Trophoblast cell (in vitro differentiated cells and primary cell): ENCODE results near the gene GRB2.
"Not testable (repeated sequence)": the region's sequence is repeated elsewhere in the genome, so short reads cannot be mapped to it uniquely, and the experiment has no call there.

Experiments used
- DNase-seq, 2 donors: peaks; one replicate each; pipeline ENCODE4 v3.0.0-alpha.2; 2016
- H2AFZ ChIP-seq: 2 replicates; pipeline ENCODE4 v1.6.1; 2013; ENCODE audit warnings: low read length, moderate library complexity, mild to moderate bottlenecking; ENCODE audit not compliant: insufficient read depth, poor library complexity
- H2AK5ac ChIP-seq: 2 replicates; pipeline ENCODE4 v1.6.1; 2013; ENCODE audit warnings: mild to moderate bottlenecking, low read length
- H2BK120ac ChIP-seq: 2 replicates; pipeline ENCODE4 v1.6.1; 2013; ENCODE audit warnings: low read length, mild to moderate bottlenecking, moderate library complexity; ENCODE audit not compliant: insufficient read depth, poor library complexity
- H2BK12ac ChIP-seq: 2 replicates; pipeline ENCODE4 v1.6.1; 2013; ENCODE audit warnings: mild to moderate bottlenecking, low read length, moderate library complexity
- H2BK5ac ChIP-seq: 2 replicates; pipeline ENCODE4 v1.6.1; 2013; ENCODE audit warnings: low read length, low read depth, moderate library complexity, mild to moderate bottlenecking; ENCODE audit not compliant: poor library complexity
- H3K14ac ChIP-seq: 2 replicates; pipeline ENCODE4 v1.6.1; 2013; ENCODE audit warnings: mild to moderate bottlenecking, low read length
- H3K18ac ChIP-seq: 2 replicates; pipeline ENCODE4 v1.6.1; 2013; ENCODE audit warnings: mild to moderate bottlenecking, low read length
- H3K23ac ChIP-seq: 2 replicates; pipeline ENCODE4 v1.6.1; 2013; ENCODE audit warnings: low read length
- H3K27ac ChIP-seq: 2 replicates; pipeline ENCODE4 v1.5.1; 2013; ENCODE audit warnings: low read depth, mild to moderate bottlenecking, inconsistent platforms, low read length, moderate library complexity
- H3K27me3 ChIP-seq: 2 replicates; pipeline ENCODE4 v1.6.1; 2013; ENCODE audit warnings: inconsistent platforms, mild to moderate bottlenecking, low read length, moderate library complexity; ENCODE audit not compliant: insufficient read depth
- H3K36me3 ChIP-seq, 2 experiments: 1 replicate in 1 of 2; 2 replicates in 1 of 2; pipeline ENCODE4 v1.6.1; 2013; ENCODE audit warnings: low read length in 2 of 2, mild to moderate bottlenecking in 2 of 2, moderate library complexity in 1 of 2; ENCODE audit not compliant: insufficient read depth in 2 of 2, control insufficient read depth in 1 of 2
- H3K4ac ChIP-seq: 2 replicates; pipeline ENCODE4 v1.6.1; 2013; ENCODE audit warnings: low read depth, mild to moderate bottlenecking, low read length, moderate library complexity
- H3K4me1 ChIP-seq, 2 experiments: 1 replicate in 1 of 2; 2 replicates in 1 of 2; pipeline ENCODE4 v1.6.1; 2013; ENCODE audit warnings: low read length in 2 of 2, mild to moderate bottlenecking in 2 of 2, moderate library complexity in 1 of 2; ENCODE audit not compliant: insufficient read depth in 2 of 2, control insufficient read depth in 1 of 2
- H3K4me2 ChIP-seq: 2 replicates; pipeline ENCODE4 v1.6.1; 2013; ENCODE audit warnings: inconsistent platforms, mild to moderate bottlenecking, low read length, moderate library complexity
- H3K4me3 ChIP-seq: 2 replicates; pipeline ENCODE4 v1.5.1; 2013; ENCODE audit warnings: mild to moderate bottlenecking, low read depth, low read length, inconsistent platforms
- H3K79me1 ChIP-seq: one replicate; pipeline ENCODE4 v1.6.1; 2013; ENCODE audit warnings: low read length
- H3K79me2 ChIP-seq: 2 replicates; pipeline ENCODE4 v1.6.1; 2013; ENCODE audit warnings: low read length, mild to moderate bottlenecking; ENCODE audit not compliant: control insufficient read depth, insufficient read depth, poor library complexity
- H3K9ac ChIP-seq: 2 replicates; pipeline ENCODE4 v1.6.1; 2013; ENCODE audit warnings: mild to moderate bottlenecking, low read length
- H3K9me3 ChIP-seq: 2 replicates; pipeline ENCODE4 v1.6.1; 2013; ENCODE audit warnings: low read depth, mild to moderate bottlenecking, control low read depth, inconsistent platforms, low read length; ENCODE audit not compliant: insufficient read depth
- H4K12ac ChIP-seq: 2 replicates; pipeline ENCODE4 v1.6.1; 2013; ENCODE audit warnings: low read depth, mild to moderate bottlenecking, low read length, moderate library complexity
- H4K8ac ChIP-seq: 2 replicates; pipeline ENCODE4 v1.6.1; 2013; ENCODE audit warnings: low read depth, mild to moderate bottlenecking, low read length, moderate library complexity
- H4K91ac ChIP-seq: one replicate; pipeline ENCODE4 v1.6.1; 2013; ENCODE audit warnings: low read depth, mild to moderate bottlenecking, low read length, moderate library complexity
- WGBS: extraction: QIAGEN DNeasy Blood & Tissue Kit; methylation state at CpG from one replicate; pipeline ENCODE4 v1.1.7; 2013; ENCODE audit warnings: missing lambda C conversion rate; ENCODE audit not compliant: insufficient read length, insufficient coverage; ENCODE audit errors: extremely low coverage; 5-methylcytosine and 5-hydroxymethylcytosine counted together

Gene GRB2

DNA sequence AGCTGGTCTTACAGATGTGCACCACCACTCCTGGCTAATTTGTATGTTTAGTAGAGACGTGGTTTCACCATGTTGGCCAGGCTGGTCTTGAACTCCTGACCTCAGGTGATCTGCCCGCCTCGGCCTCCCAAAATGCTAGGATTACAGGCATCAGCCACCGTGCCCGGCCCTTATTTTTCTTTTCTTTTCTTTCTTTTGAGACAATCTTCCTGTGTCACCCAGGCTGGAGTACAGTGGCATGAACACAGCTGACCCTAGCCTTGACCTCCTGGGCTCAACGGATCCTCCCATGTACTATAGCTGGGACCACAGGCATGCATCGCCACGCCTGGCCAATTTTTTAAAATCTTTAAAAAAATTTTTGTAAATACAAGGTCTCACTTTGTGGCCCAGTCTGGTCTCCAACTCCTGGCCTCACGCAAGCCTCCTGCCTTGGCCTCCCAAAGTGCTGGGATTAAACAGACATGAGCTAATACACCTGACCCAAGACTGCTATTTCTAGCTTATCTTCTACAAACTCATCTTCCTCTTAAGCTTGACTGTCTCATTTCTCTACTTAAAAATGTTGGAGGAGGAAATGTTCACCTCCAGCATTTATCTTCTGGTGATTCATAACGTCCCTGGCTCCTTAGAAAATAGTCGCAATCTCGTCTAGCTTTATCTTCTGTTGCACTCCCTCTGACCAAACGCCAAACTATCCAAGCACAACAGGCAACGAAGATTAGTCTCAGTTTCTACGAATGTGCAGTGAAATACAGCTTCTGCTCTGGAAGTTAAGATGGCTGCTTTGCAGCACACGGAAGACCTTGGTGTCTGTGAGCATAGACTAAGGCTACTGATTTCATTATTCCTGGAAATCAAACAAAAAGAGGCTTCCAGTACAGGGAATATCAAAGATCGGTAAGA lies 42.7 kb upstream of the GRB2 start:
- DNase-seq: peak; percentile 57 to 79

DNA sequence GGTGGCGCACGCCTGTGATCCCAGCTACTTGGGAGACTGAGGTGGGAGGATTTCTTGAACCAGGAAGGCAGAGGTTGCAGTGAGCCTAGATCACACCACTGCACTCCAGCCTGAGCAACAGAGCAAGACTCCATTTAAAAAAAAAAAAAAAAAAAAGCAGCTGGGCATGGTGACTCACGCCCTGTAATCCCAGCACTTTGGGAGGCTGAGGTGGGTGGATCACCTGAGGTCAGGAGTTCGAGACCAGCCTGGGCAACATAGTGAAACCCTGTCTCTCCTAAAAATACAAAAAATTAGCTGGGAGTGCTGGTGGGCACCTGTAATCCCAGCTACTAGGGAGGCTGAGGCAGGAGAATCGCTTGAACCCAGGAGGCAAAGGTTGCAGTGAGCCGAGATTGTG lies 40.4 kb upstream of the GRB2 start:
- H3K27me3 ChIP-seq, H3K14ac ChIP-seq, H2AFZ ChIP-seq, H3K4me2 ChIP-seq, H3K9ac ChIP-seq, H2BK12ac ChIP-seq, DNase-seq, H2BK5ac ChIP-seq, H4K12ac ChIP-seq, H4K91ac ChIP-seq, H2AK5ac ChIP-seq, H3K18ac ChIP-seq, H4K8ac ChIP-seq, H3K27ac ChIP-seq, H3K9me3 ChIP-seq, H2BK120ac ChIP-seq, H3K23ac ChIP-seq, H3K36me3 ChIP-seq, H3K4me3 ChIP-seq, H3K4ac ChIP-seq, H3K79me2 ChIP-seq: not testable (repeated sequence)
- no CpG with 5 or more reads among the region's 6 CpGs for WGBS
- H3K4me1 ChIP-seq: peaks cover 11% of the 10 kb centered on the region in 2 experiments
- H3K79me1 ChIP-seq: peaks cover 12% of the 10 kb centered on the region

More for the DNA sequence above, 42.7 kb upstream of the GRB2 start:
- no peak overlapping the region for H4K8ac ChIP-seq
- H2BK12ac ChIP-seq: no peak overlapping the region
- no peak overlapping the region for H3K4me3 ChIP-seq
- H3K23ac ChIP-seq: no peak overlapping the region
- no peak overlapping the region for H2AFZ ChIP-seq
- peaks cover 9% of the 10 kb centered on the region for H3K79me1 ChIP-seq
- H3K4ac ChIP-seq: no peak overlapping the region
- H3K36me3 ChIP-seq: no peaks in the 10 kb centered on the region
- WGBS: no CpG with 5 or more reads among the region's 17 CpGs
- H3K9ac ChIP-seq: no peak overlapping the region
- no peaks in the 10 kb centered on the region for H3K79me2 ChIP-seq
- no peak overlapping the region for H3K27ac ChIP-seq
- no peak overlapping the region for H4K91ac ChIP-seq
- H3K18ac ChIP-seq: no peak overlapping the region
- no peak overlapping the region for H3K4me2 ChIP-seq
- H3K9me3 ChIP-seq: no peaks in the 10 kb centered on the region
- H3K4me1 ChIP-seq: peaks cover 5% of the 10 kb centered on the region in 2 experiments
- H4K12ac ChIP-seq: no peak overlapping the region
- H2BK120ac ChIP-seq: no peak overlapping the region
- no peak overlapping the region for H3K14ac ChIP-seq
- H2AK5ac ChIP-seq: no peak overlapping the region
- H3K27me3 ChIP-seq: no peaks in the 10 kb centered on the region
- H2BK5ac ChIP-seq: no peak overlapping the region

DNA sequence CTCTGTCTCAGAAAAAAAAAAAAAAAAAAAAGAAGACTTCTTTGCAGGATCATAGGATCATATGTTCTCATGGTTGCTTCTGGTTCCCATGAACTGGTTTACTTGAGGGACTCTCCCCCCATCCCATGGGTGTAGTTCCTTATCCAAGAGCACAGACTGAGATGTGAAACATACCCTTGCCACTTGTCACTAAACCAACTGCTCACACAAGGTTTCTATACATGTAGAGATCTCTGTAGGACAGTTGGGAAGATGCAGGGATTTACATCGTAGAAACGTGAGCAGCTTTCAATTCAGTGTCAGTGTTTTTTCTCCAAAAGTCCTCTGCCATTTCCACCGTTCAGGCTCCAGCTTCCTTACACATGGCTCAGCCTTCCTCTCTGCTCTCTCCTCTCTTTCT lies 39.8 kb upstream of the GRB2 start:
- Histone ChIP-seq H2AK5ac (no peak overlapping the region), H3K14ac (no peak overlapping the region), H3K79me2 (no peaks in the 10 kb centered on the region), H2BK12ac (peak overlapping the region; percentile 42), H3K9ac (no peak overlapping the region), H4K8ac (no peak overlapping the region), H3K4me2 (no peak overlapping the region), H4K91ac (no peak overlapping the region), H3K4me3 (no peak overlapping the region), H4K12ac (no peak overlapping the region), H3K4ac (no peak overlapping the region), H3K79me1 (peaks cover 12% of the 10 kb centered on the region), H3K4me1 (peaks cover 11% of the 10 kb centered on the region in 2 experiments), H3K36me3 (no peaks in the 10 kb centered on the region), H3K23ac (no peak overlapping the region), H3K18ac (no peak overlapping the region), H3K9me3 (no peaks in the 10 kb centered on the region), H3K27ac (no peak overlapping the region), H2AFZ (no peak overlapping the region), H2BK120ac (no peak overlapping the region), H2BK5ac (no peak overlapping the region), H3K27me3 (no peaks in the 10 kb centered on the region)
- DNase-seq: no peak
- no CpG with 5 or more reads among the region's 3 CpGs for WGBS

DNA sequence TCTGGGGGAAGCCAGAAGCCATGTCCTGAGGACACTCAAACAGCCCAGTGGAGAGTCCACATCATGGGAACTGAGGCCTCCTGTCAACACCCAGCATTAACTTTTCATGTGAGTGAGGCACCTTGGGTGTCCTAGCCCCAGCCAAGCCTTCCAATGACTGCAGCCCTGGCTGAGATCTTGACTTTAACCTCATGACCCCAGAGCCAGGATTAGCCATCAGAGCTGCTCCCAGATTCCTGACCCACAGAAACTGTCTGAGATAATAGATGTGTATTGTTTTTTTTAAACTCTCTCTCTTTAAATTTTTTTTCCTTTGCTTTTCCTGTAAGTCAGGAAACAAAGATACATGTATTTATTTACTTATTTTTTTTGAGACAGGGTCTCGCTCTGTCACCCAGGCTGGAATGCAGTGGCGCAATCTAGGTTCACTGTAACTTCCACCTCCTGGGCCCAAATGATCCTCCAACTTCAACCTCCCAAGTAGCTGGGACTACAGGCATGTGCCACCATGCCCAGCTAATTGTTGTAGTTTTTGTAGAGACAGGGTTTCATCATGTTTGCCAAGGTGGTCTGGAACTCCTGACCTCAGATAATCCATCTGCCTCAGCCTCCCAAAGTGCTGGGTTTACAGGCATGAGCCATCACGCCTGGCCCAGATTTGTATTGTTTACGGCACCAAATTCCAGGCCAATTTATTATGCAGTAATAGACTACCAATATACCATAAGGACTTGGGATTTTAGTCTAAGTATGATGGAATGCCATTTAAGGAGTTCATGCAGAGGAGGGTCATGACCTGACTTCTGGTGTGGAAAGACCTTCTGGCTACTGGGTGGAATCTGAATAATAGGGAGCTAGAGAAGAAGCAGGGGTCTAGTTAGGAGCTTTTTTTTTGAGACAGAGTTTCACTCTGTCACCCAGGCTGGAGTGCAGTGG lies 37.0 kb upstream of the GRB2 start:
- H3K18ac ChIP-seq: no peak overlapping the region
- H3K27me3 ChIP-seq: no peaks in the 10 kb centered on the region
- H3K23ac ChIP-seq: no peak overlapping the region
- H3K79me1 ChIP-seq: peaks cover 12% of the 10 kb centered on the region
- no peak overlapping the region for H3K14ac ChIP-seq
- H2BK120ac ChIP-seq: no peak overlapping the region
- H4K12ac ChIP-seq: no peak overlapping the region
- no peaks in the 10 kb centered on the region for H3K9me3 ChIP-seq
- H3K79me2 ChIP-seq: no peaks in the 10 kb centered on the region
- DNase-seq: no peak
- WGBS: no CpG with 5 or more reads among the region's 4 CpGs
- H2AFZ ChIP-seq: no peak overlapping the region
- H2BK12ac ChIP-seq: peak overlapping the region; percentile 11
- H3K4ac ChIP-seq: no peak overlapping the region
- no peak overlapping the region for H2AK5ac ChIP-seq
- no peak overlapping the region for H4K8ac ChIP-seq
- no peaks in the 10 kb centered on the region for H3K36me3 ChIP-seq
- H3K9ac ChIP-seq: no peak overlapping the region
- H2BK5ac ChIP-seq: no peak overlapping the region
- no peak overlapping the region for H4K91ac ChIP-seq
- no peak overlapping the region for H3K27ac ChIP-seq
- no peak overlapping the region for H3K4me3 ChIP-seq
- peaks cover 11% of the 10 kb centered on the region in 2 experiments for H3K4me1 ChIP-seq
- no peak overlapping the region for H3K4me2 ChIP-seq
